ENCODE results near the gene SMIM36. TPM values are rescaled to one million over a fixed set of nuclear protein-coding genes. Genes with fewer than 3 reads are reported as not detected.
"Not testable (repeated sequence)": the region's sequence is repeated elsewhere in the genome, so short reads cannot be mapped to it uniquely, and the experiment has no call there.

SMIM36 gene
- total and polyA plus RNA-seq, 12 donors, result not detected

DNA sequence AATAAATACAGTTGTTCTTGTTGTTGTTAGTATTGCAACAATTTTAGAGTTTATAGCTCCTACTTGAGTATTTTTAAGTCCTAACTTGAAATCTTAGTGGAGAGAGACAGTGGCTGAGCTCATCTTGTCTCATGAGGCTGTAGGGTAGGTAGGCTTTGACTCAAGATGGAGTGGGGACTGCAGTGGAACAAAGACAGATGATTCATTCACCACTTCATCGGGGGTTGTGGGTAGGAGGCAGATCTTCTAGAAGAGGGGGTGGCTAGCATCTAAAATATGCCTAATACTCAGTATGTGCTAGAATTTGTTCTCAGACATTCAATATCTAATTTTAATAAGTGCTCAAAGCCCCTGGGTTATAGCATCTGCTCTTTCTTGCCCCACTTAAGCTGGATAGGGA, 76.5 kb downstream of the SMIM36 start:
- DNase-seq, result no peak
- 82 to 93% (median 88%) methylated on average over 1 of the region's 1 CpG for WGBS, 4 donors
- peaks cover 0 to 12% of the 10 kb centered on the region in 2 donors for H3K4me1 ChIP-seq (replicated peaks in 1 of 2)
- H3K9me3 ChIP-seq (replicated peaks in 1 of 3), result no peaks in the 10 kb centered on the region
- no peak overlapping the region for H3K4me3 ChIP-seq
- H3K27ac ChIP-seq, result no peak overlapping the region
- no peaks in the 10 kb centered on the region for H3K36me3 ChIP-seq (replicated peaks in 1 of 2)
- no peak for TF ChIP-seq POLR2A (IDR thresholded peaks at IDR 0.05)
- TF ChIP-seq, protein P1, sequence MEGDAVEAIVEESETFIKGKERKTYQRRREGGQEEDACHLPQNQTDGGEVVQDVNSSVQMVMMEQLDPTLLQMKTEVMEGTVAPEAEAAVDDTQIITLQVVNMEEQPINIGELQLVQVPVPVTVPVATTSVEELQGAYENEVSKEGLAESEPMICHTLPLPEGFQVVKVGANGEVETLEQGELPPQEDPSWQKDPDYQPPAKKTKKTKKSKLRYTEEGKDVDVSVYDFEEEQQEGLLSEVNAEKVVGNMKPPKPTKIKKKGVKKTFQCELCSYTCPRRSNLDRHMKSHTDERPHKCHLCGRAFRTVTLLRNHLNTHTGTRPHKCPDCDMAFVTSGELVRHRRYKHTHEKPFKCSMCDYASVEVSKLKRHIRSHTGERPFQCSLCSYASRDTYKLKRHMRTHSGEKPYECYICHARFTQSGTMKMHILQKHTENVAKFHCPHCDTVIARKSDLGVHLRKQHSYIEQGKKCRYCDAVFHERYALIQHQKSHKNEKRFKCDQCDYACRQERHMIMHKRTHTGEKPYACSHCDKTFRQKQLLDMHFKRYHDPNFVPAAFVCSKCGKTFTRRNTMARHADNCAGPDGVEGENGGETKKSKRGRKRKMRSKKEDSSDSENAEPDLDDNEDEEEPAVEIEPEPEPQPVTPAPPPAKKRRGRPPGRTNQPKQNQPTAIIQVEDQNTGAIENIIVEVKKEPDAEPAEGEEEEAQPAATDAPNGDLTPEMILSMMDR (IDR thresholded peaks at IDR 0.05), result no peak
- H3K27me3 ChIP-seq, result no peaks in the 10 kb centered on the region
- intact Hi-C loops (cut with DNase I), result no loop called here

DNA sequence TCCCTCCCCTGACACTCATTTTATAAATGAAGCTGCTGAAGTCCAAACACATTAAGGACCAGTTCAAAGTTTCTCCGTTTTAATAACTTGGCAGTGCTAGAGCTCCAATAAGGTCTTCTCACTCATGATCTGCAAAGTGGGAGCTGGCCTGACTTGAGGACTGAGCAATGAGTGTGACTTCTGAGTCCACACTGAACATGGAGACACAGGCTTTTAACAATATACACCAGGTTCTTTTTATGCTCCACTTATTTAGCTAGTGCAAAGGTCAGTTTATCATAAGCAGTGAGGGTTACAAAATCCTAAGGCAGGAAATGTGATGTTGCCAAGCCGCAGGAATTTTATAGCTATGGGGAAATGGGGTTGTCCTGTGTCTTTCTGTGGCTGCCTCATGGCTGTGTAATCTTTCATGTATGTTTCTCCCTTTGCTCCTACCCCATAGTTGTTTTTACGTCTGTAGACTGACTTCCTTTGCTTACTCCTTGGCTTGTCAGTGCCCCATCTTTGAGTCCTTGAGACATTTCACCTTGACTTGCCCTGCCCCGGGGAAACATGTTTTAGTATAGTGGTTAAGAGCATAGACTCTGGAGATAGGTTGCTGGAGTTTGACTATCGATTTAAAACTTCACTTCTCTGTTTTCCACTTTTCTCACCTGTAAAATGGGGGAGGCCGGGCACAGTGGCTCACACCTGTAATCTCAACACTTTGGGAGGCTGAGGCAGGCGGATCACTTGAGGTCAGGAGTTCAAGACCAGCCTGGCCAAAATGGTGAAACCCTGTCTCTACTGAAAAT, 77.4 kb downstream of the SMIM36 start:
- Histone ChIP-seq H3K27me3 (no peaks in the 10 kb centered on the region), H3K4me3 (no peak overlapping the region), H3K4me1 (replicated peaks in 1 of 2) (peaks cover 0 to 12% of the 10 kb centered on the region in 2 donors), H3K9me3 (replicated peaks in 1 of 3) (no peaks in the 10 kb centered on the region), H3K27ac (peak overlapping the region in 1 of 5 donors; percentile 33), H3K36me3 (replicated peaks in 1 of 2) (no peaks in the 10 kb centered on the region)
- DNase-seq, result peak in 1 of 7 donors; percentile 25
- WGBS, 4 donors, result 50 to 65% (median 63%) methylated on average over 7 of the region's 7 CpGs
- intact Hi-C loops (cut with DNase I), result no loop called here
- TF ChIP-seq, protein P1 (IDR thresholded peaks at IDR 0.05), result no peak
- no peak for TF ChIP-seq POLR2A (IDR thresholded peaks at IDR 0.05)

DNA sequence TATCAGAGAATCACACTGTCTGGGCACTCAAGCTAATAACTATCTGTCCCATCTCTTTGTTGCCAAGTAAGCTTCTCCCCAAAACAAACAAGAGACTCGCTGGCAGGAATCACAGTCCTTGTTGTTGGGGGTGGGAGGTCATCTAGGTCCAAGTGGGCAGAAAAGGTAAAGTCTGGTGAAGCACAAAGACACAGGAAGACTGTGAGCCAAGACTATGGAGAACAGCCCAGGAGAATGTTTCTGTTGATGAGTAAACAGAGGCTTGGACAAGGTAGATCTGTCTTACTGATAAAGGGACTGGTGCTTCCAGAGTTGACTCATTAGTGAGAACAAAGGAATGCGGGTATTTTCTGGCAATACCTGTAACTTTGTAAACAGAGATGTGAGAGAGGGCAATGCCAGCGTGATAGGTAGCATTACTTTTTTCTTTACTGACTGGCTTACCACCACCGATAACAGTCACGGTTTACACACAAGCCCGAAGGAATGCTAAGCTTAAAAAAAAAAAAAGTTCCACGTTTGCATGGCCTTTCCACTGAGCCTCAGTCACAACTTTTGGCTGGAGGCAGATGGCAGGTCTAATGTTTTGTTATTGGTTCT, 78.1 kb downstream of the SMIM36 start:
- no peaks in the 10 kb centered on the region for H3K9me3 ChIP-seq (replicated peaks in 1 of 3)
- WGBS, 4 donors, result 64 to 71% (median 68%) methylated on average over 7 of the region's 7 CpGs
- H3K27ac ChIP-seq, result peak overlapping the region in 1 of 5 donors; percentile 14
- no peak overlapping the region for H3K4me3 ChIP-seq
- H3K27me3 ChIP-seq, result no peaks in the 10 kb centered on the region
- peaks cover 0 to 12% of the 10 kb centered on the region in 2 donors for H3K4me1 ChIP-seq (replicated peaks in 1 of 2)
- TF ChIP-seq POLR2A (IDR thresholded peaks at IDR 0.05), result no peak
- TF ChIP-seq, protein P1 (IDR thresholded peaks at IDR 0.05), result no peak
- H3K36me3 ChIP-seq (replicated peaks in 1 of 2), result no peaks in the 10 kb centered on the region
- DNase-seq, result no peak
- intact Hi-C loops (cut with DNase I), result no loop called here

DNA sequence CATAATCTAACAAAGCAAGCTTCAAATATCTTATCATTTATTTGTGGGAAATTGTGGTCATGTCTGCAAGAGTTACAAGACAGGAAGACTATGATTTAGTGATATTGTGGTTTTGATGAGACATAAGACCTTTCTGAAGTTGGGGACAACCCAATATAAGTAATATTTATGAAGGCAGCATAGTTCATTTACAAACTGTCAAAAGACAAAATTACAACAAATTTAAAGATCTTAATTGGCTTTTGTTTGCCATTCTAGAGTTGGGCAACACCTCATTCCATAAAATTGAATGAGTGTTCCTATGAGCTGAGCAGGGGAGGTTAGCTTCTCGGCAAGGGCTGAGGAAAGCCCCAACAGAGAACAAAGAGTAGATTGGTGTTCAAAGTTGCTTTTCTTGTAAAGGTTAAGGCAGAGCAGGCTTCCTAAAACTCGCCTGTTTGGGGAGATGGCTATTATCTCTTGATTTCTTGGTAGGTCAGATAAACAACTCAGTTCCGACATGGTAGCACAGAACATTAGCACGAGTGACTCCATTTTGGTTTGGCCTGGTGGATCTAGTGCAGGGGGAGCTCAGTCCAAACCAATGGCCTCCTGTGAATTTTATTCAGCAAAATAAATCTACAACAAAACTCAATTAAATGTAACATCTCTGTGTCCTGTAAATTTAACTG, 78.8 kb downstream of the SMIM36 start:
- intact Hi-C loops (cut with DNase I), result no loop called here
- no peak for DNase-seq
- Histone ChIP-seq H3K27ac (no peak overlapping the region), H3K36me3 (replicated peaks in 1 of 2) (no peaks in the 10 kb centered on the region), H3K27me3 (no peaks in the 10 kb centered on the region), H3K9me3 (replicated peaks in 1 of 3) (no peaks in the 10 kb centered on the region), H3K4me3 (no peak overlapping the region), H3K4me1 (replicated peaks in 1 of 2) (peaks cover 0 to 12% of the 10 kb centered on the region in 2 donors)
- TF ChIP-seq, protein P1 (IDR thresholded peaks at IDR 0.05), result no peak
- no peak for TF ChIP-seq POLR2A (IDR thresholded peaks at IDR 0.05)
- WGBS, 4 donors, result 83 to 95% (median 87%) methylated on average over 4 of the region's 4 CpGs

DNA sequence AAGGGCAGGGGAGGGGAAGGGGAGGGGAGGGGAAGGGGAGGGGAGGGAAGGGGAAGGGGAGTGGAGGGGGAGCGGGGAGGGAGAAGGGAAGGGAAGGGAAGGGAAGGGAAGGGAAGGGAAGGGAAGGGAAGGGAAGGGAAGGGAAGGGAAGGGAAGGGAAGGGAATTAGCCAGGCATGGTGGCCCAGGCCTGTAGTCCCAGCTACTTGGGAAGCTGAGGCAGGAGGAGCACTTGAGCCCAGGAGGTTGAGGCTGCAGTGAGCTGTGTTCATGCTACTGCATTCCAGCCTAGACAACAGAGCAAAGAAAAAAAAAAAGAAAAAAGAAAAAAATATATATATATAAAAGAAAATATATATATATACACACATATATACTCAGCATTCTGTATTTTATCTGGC, 79.3 kb downstream of the SMIM36 start:
- DNase-seq; H3K36me3 ChIP-seq (replicated peaks in 1 of 2); H3K27ac ChIP-seq; H3K27me3 ChIP-seq; intact Hi-C loops (cut with DNase I); H3K4me3 ChIP-seq; H3K9me3 ChIP-seq (replicated peaks in 1 of 3): not testable (repeated sequence)
- peaks cover 0 to 12% of the 10 kb centered on the region in 2 donors for H3K4me1 ChIP-seq (replicated peaks in 1 of 2)
- no CpG with 5 or more reads among the region's 1 CpG for WGBS, 4 donors
